ENCODE measurements around the gene TM9SF3.
"Not testable (repeated sequence)": the region's sequence is repeated elsewhere in the genome, so short reads cannot be mapped to it uniquely, and the experiment has no call there.

TM9SF3 gene

DNA sequence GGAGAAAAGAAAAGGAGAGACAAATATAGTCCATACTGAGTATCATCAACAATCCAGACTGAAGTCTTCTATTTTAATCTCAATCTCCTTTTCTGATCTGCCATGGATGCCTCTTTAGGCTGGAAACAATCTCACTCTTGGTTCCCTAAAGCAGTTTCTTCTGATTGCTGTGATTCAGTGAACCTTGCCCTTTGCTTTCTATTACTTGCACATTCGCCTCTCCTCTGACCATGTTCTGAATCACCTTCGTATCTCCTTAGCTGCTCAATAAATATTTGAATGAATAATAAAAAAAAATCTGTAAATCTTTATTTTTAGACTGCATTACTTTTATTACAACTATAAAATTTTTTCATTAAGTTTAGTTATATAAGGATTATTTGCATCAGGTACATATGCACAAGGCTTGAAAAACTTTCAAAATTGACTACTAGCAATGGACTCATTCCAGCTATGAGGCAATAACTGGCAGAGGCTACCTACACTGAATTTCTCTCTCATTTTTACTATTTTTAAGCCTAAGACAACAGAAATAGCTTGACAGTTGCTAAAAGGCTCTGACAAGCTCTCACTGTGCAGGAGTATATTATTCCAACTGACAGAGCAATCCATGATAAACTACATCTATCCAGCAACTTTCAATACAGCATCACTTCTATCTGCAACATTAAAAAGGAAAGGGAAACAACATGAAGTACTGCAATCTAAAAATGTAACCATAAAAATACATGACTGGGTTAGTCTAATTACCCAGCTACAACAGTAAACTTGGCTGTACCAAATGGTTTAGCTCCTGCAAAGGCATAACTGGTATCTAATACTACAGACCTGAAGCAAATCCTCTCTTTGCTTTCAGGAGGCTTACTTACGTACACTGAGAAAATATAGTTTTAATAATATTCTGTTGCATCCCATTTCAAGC lies 25.6 kb downstream of the TM9SF3 start:
- no peak for DNase-seq

DNA sequence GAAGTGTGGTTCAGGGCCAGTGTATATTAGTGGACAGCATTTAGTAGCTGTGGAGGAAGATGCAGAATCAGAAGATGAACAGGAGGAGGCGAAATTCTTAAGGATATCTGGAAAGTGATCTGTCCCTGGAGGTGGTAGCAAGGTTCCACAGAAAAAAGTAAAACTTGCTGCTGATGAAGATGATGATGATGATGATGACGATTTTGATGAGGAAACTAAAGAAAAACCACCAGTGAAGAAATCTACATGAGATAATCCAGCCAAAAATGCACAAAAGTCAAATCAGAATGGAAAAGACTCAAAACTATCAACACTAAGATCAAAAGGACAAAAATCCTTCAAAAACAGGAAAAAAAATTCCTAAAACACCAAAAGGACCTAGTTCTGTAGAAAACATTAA lies 26.3 kb downstream of the TM9SF3 start:
- DNase-seq = no peak

DNA sequence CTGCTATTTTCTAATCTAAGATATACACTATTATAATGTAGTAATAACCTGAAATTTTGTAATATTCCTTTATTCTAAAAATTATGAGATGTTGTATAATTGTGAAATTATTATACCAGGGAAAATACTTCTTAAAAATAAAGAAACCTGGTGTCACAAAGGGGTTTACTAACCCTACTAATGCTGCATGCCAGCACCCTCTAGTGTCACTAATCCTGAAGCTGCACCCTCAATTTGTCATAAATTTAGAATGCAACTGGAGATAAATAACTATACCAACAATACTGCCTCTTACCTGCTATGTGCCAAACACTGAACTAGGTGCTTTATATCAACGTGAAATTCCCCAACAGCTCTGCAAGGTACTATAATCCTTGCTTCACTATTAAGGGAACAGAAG lies 30.8 kb downstream of the TM9SF3 start:
- no peak for DNase-seq

DNA sequence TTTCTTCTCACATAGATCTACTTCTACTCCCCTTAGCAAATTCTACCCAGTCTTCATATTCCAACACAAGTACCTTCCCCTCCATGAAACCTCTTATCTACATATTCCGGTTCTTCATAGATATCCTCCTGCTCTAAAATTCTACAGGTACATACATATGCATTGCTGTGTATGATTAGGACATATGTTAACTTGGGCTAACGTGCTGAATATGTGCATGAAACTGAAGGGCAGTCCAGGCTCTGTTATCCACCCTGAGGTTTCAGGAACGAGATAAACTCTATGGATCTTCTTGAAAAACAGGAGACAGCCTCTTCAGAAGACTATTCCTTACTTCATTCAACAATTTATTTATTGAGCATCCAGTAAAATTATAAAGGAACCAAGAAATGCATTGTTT lies 31.5 kb downstream of the TM9SF3 start:
- no peak for DNase-seq

DNA sequence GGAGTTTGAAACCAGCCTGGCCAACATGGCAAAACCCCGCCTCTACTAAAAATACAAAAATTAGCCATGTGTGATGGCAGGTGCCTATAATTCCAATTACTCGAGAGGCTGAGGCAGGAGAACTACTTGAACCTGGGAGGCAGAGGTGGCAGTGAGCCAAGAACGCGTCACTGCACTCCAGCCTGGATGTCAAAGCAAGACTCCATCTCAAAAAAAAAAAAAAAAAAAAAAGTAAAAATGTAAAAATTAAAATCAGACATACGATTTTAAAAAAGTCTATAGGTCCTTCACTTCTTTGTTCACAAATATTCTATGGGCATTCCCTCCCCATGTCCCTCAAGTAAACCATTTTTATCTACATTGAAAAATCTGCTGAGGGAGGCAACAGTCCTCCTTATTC lies 38.2 kb downstream of the TM9SF3 start:
- DNase-seq = no peak

DNA sequence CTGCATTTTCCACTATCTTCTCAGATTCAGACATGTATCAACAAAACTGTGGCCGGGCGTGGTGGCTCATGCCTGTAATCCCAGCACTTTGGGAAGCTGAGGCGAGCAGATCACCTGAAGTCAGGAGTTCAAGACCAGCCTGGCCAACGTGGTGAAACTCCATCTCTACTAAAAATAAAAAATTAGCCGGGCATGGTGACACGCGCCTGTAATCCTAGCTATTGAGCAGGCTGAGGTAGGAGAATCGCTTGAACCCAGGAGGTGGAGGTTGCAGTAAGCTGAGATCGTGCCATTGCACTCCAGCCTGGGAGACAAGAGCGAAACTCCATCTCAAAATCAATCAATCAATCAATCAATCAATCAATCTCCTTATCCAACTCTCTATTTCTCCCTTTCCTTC lies 41.3 kb downstream of the TM9SF3 start:
- not testable (repeated sequence) for DNase-seq

DNA sequence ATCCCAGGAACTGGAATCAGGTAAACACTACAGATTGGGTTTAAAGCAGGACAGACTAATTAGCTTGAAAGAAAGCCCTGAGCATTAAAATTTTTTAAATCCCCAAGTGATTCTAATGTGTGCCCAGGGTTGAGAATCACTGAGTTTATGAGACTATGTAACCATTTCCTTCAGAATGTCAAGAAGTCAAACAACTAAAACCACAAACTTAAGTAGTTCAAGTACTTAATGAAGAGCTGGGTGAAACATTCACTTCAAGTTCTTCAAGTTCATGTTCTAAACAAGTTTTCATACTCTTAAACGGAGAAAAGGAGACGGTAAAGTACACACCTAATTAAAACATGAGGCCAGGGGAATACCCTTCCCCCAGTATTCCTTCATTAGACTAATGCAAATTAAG lies 44.9 kb downstream of the TM9SF3 start:
- no peak for DNase-seq

DNA sequence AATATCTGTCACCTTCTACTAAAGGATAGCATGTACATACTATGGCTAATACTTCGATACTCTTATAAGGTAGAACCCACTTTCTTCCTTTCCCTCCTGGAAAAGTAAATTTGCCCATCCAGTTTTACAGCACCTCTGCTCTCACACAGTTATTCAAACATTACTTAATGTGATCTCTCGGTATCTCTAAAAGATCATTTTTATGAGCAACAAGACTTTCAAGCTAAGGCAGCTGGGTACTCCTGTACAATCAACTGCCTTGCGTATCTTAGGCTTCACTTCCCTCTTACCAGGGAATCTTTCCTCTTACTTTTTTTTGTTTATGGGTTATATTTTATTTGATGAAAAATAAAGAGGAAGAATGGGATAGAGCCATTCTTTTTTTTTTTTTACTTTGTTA lies 46.6 kb downstream of the TM9SF3 start:
- no peak for DNase-seq

DNA sequence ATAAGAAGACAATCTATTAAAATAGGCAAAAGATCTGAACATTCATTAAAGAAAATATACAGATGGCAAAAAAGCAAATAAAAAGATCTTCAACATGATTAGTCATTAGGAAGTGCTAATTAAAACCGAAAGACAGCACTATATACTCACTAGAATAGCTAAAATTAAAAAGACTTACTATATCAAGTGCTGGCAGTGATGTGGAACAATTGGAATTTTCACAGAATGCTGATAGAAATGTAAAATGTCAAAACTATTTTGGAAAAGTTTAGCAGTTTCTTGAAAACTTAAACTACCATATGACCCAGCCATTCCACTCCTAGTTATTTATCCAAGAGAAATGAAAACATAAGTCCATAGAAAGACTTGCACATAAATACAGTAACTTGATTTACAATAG lies 48.1 kb downstream of the TM9SF3 start:
- no peak for DNase-seq

DNA sequence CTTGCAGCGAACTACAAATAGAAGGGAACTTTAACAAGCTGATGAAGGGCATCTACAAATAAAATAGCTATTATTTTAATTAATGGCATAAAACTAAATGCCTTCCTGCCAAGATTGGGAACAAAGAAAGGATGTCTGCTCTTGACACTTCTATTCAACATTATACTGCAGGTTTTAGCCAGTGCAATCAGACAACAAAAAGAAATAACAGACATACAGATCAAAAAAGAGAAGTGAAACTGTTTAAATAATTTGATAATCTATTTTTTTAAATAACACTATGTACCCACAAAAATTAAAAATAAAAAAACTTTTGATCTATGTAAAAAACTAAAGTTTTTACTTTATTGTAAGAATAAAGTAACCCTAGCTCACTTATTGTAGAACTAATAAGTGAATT lies 50.7 kb downstream of the TM9SF3 start:
- DNase-seq = no peak

DNA sequence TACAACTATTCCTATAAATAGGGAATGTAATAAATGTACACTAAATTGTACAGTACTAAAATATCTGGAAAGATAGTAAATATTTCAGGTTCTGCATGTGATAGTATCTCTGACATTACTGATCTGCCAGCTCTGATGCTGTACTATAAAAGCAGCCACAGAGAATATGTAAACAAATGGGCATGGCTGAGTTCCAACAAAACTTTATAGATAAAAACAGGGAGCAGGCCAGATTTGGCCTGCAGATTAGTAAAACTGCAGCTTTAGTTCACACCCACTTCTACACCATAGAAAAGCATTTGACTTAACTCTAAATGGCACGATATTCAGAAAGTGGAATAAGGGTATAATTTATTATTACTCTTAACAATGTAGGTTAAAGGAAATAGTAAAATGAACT lies 54.3 kb downstream of the TM9SF3 start:
- DNase-seq = no peak

DNA sequence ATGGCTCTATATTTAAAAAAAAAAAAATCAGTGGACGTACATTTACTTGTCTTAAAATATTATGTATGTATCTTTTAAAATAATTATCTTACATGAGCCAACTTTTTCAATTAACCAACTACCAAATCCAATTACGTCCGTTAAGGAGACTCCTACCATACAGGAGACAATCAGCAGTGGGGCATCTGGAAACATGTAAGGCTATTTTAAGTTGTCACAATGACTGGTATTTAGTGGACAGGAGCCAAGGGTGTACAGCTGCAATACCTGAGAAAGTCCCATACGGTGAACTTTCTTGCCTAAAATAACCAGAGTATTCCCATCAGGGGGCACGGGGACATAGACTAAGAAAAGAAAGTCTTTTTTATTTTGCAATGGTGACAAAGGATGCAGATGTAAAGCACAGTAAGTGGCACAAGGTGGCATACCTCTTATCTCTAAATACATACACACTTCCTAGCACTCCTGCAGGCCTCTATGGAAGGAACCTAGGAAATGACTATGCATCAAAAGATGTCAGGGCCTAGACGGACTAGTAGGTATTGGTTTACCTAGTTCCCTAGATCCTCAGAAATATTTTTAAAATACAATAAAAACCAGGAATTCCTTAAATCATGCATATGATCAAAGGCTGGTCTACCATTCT lies 57.1 kb downstream of the TM9SF3 start:
- DNase-seq = no peak

DNA sequence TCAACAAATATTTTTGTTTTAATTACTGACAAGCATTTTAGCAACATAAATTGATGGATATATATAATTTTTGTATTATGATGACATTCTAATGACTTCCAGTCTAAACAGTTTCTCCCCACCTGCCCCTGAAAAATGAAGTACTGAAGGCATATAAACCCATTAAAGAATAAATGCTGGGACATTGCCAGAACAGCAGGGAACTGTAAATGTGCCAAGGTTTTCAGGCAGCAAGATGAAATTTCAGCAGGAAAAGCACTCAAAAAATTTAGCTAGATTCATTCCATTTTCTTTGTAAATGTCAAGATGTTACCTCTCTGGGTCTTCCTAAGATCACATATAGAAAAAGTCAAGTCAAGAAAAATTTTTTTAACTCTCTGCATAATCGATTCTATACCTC lies 62.1 kb downstream of the TM9SF3 start:
- no peak for DNase-seq

DNA sequence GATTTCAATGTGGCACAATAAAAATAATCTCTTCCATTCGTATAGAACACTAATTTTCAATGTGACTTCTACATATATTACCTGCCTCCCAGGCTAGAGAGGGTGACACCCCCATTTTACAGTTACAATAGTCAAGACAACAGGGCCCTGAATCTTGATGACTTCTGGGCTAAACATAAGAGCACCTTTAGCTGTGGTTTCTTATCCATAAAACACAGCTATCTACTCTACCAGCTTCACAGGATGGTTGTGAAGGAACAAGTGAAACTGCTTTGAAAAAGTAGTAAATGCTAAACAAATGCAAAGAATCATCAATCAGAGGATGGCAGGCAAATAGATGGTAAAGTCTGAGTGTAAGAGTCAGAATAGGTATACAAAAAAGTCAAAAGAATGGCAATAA lies 69.5 kb downstream of the TM9SF3 start:
- DNase-seq = no peak

DNA sequence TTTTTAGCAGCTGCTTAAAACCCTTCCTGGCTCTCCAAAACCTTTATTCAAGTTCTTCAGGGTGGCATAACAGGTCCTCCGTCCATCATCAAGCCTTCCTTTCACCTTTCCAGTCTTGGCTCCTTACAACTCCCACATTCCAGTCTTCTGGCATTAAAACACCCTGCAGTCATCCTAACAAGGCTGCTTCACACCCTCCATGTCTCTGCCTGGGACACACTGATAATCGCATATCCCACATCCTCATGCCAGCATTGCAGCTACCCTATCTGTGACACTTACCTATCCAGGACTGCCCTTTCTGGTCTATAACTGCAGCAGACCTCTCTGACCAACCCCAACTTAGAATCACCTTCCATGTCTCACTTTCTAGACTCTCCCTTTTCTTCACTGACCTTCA lies 70.5 kb downstream of the TM9SF3 start:
- DNase-seq = no peak

DNA sequence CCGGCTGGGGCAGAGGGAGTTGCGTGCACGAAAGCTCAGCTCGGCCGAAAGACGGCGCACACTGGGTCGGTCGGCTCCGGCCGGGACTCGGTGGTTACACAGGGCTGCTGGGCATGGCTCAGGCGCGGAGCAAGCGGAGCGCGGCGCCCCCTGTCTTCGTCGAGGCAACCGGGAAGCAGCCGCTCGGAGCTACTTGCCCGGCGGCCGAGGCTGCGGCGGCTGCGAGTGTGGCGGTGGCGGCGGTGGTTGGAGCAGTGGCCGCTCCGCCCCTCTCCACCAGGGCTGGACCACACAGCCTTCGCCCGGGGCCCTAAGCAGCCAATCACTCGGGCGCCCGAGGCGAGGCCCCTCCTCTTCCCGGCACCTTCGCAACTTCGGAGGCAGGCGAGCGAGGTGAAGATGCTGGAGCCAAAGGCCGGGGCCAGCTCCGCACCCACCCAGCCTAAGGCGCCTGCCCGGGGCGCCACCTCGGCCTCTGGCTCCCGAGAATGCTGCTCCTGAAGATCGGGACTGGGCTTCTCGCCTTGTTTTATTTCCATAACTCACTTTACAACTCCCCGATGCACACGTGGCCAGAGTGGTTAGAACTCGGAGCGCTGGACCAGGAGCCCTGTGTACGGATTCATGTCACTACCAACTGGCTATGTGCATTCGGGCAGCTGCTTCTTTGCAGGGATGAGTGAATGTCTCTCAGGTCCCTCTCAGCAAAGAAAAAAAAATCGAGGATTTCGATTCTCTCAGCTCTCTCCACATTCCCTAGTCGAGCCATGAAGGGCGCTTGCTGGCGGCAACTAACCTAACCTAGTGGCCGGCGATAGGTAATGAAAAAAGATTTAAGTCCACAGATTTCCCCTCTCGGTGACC lies 72.9 kb downstream of the TM9SF3 start, which contains the start of gene TLL2:
Gene TLL2 (minus strand): TSS at position 229 of the 864 bp plus-strand sequence. CDS start 241 bp downstream, outside the sequence.
- peak; percentile 56 for DNase-seq

DNA sequence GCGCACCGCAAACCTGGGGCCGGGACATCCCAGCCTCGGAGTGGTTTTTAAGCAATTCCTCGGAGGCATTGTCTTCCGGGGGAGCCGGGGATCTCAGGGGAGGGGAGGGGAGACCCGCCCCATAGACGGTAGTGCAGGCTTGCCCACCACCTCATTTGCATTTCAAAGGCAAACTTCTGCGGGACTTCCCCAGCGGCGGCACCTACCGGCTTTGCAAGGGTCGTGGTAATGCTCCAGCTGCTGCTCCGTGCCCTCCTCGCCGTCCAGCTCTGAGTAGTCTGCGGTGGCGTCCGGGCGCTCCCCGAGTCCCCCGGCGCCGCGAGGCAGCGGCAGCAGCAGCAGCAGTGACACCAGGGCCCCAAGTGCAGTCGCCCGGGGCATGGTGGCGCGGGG lies 73.5 kb downstream of the TM9SF3 start:
- DNase-seq = no peak

DNA sequence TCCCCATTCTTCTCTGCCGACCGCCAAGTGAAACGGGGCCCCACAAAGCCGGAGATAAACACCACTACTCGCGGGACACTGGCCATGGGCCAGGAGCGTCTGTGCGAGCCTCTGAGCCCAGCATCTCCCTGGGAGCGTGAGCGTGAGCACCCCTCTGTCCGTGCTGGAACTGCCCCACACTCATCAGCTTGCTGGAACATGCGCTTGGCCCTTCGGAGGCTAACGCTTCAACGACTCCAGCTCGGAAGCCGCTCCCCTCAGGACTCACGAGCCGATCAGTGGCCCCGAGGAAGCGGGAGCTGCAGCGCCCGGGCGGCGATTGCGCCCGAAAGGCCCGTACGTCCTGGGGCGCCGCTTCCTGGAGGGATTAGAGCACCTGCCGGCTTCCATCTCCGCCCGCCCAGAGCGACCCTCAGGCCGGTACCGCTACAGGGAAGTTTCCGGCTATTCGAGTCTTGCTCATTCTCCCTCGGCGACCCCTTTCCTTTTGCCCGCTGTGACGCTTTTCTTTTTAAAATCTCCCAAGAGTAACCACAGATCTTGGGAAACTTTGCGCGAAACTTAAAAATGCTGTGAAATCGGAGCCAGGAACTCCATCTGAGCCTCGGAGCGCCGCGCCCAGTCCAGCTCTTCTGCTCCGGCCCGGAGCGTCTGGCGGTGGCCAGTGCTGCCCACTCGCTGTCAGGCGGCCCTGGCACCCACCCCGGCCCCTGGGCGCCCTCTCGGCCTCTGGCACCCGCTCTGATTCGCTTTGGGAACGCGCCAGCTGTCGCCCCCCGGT lies 74.1 kb downstream of the TM9SF3 start:
- DNase-seq = no peak

DNA sequence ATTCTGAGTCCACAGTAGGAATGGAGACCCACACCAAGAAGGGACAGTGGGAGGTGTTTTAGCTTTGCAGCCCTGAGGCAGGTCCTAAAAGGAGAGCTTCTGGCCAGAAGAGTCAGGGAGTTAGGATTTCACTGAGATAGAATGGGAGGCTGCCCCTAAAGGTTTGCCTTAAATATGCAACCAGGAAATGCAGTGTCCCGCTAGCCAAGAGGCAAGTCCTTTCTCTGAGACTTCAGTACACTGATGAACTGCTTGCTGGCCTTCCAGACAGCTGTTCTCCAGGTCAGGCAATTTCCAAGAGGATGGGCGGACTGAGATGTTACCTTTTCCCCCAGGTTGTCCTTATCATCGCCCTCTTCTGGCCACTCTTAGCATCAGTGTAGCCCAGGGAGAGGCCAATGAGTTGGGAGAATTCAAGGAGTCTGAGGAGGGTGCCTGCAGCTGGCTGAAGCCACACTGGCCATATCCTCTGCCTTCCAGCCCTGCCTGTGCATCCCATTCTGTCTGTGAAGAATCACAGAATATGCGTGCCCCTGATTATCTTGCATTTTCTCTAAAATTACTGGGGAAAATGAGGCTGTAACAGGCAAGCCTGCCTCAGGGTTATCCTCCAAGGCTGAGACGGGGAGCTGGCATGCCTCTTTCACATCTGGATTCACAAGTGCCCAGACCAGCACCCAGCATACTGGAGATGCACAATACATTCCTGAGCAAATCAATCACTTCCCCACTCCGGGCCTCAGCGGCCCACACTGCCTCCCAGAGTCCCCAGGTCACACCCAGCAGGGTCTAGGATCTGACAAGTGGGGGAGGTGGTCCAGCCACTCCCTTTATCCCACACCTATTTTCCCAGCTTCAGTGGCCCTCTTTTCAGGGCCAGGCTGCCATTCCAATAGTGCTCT lies 75.5 kb downstream of the TM9SF3 start:
- no peak for DNase-seq

DNA sequence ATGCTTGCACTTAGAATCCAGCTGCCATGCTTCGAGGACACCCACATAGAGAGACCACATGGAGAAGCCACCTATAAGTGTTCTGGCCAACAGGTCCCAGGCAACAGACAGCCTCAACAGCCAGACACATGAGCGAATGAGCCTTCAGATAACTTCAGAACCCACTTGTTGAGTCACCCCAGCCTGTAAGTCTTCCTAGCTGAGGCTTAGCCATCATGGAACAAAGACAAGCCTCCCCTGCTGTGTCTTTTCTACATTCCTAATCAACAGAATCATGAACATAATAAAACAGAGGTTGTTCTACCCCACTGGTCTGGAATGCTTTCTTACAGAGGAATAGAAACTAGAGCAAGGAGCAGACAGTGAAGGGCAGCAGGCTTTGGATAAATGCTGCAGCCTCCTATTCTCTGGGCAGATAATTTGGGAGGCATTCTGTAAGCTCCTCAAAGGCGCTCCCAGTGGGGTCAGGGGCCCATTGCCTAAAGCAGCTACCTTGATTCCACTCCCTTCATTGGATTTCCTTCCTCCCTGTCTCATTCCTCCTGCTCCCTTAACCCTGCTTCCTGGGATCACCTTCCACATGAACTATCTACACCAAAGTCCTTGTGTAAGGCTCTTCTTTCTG lies 77.7 kb downstream of the TM9SF3 start:
- no peak for DNase-seq

DNA sequence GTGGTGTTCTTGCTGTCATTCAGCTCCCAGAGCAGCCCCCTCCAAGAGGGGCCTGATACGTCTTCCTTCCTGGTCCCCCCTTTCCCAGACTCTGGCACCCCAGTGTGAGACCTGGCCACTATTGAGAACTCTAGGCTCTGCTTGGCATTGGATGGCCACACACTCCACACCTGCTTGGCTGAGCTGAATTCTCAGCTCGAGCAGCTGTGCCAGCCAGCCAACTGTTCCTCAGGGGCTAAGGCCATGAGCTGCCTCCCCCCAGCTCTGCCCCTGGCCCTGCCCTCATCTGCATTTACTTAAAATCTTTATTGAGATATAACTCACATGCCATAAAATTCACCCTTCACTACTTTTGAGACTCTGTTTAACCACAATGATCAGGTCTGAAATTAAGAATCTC lies 79.8 kb downstream of the TM9SF3 start:
- no peak for DNase-seq

Measured in NCI-H1048 (cell line).